ENCODE measurements around the gene ARHGAP1. TPM values are rescaled to one million over a fixed set of nuclear protein-coding genes. Genes with fewer than 3 reads are reported as not detected.

The ARHGAP1 gene
- total RNA-seq = 44.0 and 44.4 TPM in 2 replicates

DNA sequence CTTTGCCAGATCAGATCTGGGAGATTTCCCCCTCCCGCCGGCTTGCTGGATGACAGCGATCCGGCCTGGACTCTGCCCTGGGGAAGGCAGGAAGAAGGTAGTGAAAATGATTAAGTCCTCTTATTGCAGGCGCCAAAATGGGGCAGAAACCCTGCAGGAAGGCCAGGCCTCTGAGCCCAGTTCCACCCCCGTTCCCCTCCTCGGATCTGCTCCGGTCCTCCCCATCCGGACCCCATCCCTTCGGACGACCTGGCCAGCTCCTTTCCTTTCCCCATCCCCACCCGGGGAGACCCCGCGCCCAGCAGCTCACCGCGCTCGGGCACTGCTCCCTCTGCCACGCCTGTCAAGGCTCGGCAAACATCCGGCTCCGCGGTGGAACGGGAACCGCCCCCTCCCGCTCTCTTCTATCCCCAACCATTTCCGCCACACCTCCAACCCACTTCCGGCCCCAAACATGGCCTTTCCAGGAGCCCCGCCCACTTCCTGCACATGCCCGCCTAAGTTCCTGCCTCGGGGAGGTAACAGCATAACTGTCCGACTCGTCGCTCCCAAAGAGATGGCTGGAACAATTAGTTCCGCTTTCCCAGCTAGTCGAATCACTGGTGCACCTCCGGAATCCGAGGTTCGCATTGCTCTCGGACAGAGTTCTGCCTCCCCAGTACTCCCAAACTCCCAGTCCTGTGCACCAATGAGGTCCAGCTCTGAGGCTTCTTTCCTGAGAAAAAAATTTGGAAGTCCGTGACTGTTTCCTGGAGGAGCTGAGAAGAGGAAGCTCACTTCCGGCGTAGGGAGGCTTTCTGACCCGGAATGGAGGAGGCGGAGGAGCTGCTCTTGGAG, at the start of gene ARHGAP1, which contains the start of gene ZNF408:
Gene ARHGAP1 (minus strand): TSS at position 379 of the 837 bp plus-strand sequence. CDS start 4,512 bp downstream, outside the sequence.
Gene ZNF408 (plus strand): TSS at position 791 of the 837 bp plus-strand sequence. CDS start 17 bp downstream, at position 808.

DNA sequence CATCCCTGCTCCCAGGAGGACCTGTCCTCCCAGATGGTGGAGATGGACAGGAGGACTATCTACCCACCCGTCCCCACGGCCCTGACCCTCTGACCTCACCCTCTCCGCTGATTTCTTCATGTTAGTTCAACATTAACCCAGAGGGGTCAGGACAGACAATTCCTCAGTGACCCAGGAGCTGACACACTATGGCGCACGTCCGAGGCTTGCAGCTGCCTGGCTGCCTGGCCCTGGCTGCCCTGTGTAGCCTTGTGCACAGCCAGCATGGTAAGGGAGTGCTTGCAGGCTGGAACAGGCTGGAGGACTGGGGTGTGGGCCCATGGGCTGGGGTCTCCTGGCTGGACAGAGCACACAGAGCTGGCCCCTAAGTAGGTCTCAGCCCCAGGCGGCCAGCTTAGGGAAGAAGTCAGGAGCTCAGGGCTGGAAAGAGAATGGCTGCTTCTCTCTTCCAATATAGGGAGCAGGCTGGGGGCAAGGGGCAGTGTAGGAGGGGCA, 18.7 kb upstream of the ARHGAP1 start, which contains the start of gene F2:
Gene F2 (plus strand): TSS at position 166 of the 495 bp plus-strand sequence. CDS start 23 bp downstream, at position 189.

Other genes with a start within 250 kb of the ARHGAP1 start
- gene AMBRA1, start 106.6 kb downstream of the ARHGAP1 start, total RNA-seq = 14.6 and 15.8 TPM in 2 replicates
- 2.8 and 4.2 TPM in 2 replicates for gene HARBI1, start 83.4 kb downstream of the ARHGAP1 start, total RNA-seq
- gene ATG13, start 83.1 kb downstream of the ARHGAP1 start, total RNA-seq = 65.3 and 73.3 TPM in 2 replicates
- 7.0 and 8.4 TPM in 2 replicates for gene ZNF408, start 412 bp upstream of the ARHGAP1 start, total RNA-seq
- not detected in 2 replicates for gene F2, start 18.6 kb upstream of the ARHGAP1 start, total RNA-seq
- 65.4 and 73.0 TPM in 2 replicates for gene CKAP5, start 145.7 kb upstream of the ARHGAP1 start, total RNA-seq
- gene LRP4, start 217.9 kb upstream of the ARHGAP1 start, total RNA-seq = 1.2 TPM in 2 replicates
- 29.8 and 32.3 TPM in 2 replicates for gene CSTPP1, start 236.1 kb upstream of the ARHGAP1 start, total RNA-seq